ENCODE measurements around the gene HOXA6.

HOXA6 gene

DNA sequence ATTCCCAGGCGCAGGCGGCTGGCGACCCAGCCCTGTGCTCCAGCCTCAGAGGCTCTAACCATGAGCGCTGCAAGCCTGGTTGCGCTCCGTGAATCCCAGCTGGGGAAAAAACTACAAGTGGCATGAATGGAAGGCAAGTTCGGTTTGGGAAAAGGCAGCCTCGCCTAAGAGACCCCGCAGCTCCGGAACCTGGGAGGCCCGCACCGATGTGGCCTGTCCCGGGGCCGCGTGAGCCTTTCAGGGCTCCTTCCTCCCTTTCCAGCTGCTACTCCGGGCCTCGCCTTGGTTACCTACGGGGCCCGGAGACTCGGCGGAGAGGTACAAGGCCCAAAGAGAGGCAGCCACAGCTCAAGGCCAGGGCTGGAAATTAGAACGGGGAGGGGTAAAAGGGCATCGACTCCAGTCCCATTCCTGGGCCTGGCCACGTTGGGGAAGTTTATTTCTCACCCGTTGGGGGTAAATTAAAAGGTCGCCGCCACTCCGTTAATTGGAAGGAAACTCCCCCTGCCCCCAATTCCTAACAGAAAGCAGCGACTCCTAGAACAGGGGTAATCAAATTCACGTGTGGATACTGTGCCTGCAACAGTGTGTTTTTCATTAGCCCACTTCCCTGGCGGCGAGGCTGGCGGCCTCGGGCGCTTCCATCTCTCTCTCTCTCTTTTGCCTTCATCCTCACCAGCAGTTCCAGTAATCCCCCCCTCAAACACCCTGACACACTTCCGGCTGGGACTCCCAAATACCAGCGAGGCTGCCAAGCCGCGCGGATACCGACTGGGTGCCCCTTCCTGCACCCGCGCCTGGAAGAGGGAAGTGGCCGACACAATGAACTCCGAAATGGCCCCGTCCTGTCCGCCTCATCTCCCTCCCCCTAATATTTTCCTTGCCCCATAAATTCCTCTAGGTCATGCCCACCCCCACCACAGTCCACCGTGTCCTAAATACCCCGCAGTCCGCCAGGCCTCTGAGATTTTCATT lies 19.2 kb upstream of the HOXA6 start:
- TF ChIP-seq, protein P1, sequence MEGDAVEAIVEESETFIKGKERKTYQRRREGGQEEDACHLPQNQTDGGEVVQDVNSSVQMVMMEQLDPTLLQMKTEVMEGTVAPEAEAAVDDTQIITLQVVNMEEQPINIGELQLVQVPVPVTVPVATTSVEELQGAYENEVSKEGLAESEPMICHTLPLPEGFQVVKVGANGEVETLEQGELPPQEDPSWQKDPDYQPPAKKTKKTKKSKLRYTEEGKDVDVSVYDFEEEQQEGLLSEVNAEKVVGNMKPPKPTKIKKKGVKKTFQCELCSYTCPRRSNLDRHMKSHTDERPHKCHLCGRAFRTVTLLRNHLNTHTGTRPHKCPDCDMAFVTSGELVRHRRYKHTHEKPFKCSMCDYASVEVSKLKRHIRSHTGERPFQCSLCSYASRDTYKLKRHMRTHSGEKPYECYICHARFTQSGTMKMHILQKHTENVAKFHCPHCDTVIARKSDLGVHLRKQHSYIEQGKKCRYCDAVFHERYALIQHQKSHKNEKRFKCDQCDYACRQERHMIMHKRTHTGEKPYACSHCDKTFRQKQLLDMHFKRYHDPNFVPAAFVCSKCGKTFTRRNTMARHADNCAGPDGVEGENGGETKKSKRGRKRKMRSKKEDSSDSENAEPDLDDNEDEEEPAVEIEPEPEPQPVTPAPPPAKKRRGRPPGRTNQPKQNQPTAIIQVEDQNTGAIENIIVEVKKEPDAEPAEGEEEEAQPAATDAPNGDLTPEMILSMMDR (conservative IDR thresholded peaks at IDR 0.05; ENCODE audit: low read depth, low read length) = no peak
- DNase-seq (ENCODE audit: low read depth) = no peak
- H3K4me3 ChIP-seq (ENCODE audit: low read length) = no peak overlapping the region

DNA sequence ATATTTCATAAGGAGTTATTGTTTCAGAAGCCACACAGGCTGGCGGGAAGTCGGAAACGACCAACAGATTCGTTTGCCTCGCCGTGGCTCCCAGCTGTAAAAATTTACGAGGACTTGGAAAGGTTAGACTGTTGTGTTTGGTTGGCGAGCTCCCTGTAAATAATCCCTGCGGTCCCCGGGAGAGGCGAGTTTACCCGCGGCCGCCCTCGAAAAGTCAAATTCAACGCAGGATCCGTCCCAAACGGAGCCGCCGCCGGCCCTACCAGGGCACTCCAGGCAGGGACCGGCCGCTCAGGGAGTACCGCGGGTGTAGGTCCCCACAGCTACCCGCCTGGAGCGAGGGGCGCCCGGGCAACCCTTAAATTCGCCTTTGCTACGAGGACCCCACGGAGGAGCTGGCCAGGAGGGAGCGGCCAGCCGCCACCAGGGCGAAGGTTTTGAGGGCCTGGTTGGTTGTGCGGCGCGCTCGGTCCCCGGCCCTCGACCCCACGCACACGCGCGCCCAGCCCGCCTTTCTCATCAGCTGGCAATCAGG lies 18.5 kb upstream of the HOXA6 start:
- TF ChIP-seq, protein P1 (conservative IDR thresholded peaks at IDR 0.05; ENCODE audit: low read depth, low read length) = no peak
- DNase-seq (ENCODE audit: low read depth) = no peak
- H3K4me3 ChIP-seq (ENCODE audit: low read length) = no peak overlapping the region

DNA sequence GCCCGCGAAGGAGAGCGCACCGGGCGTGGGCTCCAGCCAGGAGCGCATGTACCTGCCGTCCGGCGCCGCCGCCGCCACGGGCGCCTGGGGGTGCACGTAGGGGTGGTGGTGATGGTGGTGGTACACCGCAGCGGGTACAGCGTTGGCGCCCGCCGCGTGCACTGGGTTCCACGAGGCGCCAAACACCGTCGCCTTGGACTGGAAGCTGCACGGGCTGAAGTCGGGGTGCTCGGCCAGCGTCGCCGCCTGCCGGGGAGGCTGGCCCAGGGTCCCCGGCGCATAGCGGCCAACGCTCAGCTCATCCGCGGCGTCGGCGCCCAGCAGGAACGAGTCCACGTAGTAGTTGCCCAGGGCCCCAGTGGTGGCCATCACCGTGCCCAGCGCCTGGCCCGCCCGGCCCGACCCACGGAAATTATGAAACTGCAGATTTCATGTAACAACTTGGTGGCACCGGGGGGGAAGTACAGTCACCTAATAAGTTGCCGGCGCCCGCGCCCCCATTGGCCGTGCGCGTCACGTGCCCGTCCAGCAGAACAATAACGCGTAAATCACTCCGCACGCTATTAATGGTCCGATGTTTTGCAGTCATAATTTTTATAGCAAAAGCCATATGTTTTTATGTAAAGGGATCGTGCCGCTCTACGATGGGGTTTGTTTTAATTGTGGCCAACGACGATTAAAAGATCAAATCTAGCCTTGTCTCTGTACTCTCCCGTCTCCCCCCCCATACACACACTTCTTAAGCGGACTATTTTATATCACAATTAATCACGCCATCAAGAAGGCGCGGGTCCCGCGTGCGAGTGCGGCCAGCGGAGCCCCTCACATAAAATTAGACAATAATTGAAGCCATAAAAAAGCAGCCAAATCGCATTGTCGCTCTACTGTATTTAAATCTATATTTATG lies 17.8 kb upstream of the HOXA6 start, which contains the start of gene HOXA9:
Gene HOXA9, minus strand, starts transcription at position 449 of the 907 bp plus-strand sequence. Its CDS starts 80 bp downstream, at position 369.
- no peak within 1 kb of the TSS for H3K4me3 ChIP-seq (ENCODE audit: low read length)
- no peak for DNase-seq (ENCODE audit: low read depth)

DNA sequence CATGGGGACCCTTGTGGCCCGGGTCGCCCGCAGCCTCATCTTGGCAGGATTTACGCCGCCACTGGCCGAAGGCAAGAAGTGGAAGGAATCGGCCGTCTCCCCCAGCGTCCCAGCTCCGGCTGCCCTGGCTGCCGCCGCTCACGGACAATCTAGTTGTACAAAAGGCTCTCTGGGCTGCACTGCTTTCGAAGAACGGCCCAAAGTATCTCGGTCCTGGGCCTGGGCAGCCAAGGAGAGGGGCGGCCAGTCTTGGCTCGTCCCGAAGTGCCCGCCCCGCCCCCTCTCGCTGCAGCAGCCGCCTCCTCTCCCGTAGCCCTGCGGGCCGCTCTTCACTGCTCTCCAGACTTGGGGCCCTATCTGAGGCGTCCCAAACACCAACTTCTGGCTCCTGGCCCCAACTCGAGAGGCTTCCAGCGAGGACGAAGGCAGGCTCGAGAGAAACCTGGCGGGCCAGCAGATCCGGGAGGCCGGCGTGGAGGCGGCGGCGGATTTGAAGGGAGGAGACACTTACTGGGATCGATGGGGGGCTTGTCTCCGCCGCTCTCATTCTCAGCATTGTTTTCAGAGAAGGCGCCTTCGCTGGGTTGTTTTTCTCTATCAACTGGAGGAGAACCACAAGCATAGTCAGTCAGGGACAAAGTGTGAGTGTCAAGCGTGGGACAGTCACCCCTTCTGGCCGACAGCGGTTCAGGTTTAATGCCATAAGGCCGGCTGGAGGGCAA lies 17.0 kb upstream of the HOXA6 start:
- DNase-seq (ENCODE audit: low read depth) = no peak
- no peak overlapping the region for H3K4me3 ChIP-seq (ENCODE audit: low read length)
- TF ChIP-seq, protein P1 (conservative IDR thresholded peaks at IDR 0.05; ENCODE audit: low read depth, low read length) = no peak

More for the DNA sequence above, 17.8 kb upstream of the HOXA6 start, which contains the start of gene HOXA9:
- TF ChIP-seq, protein P1 (conservative IDR thresholded peaks at IDR 0.05; ENCODE audit: low read depth, low read length) = no peak

DNA sequence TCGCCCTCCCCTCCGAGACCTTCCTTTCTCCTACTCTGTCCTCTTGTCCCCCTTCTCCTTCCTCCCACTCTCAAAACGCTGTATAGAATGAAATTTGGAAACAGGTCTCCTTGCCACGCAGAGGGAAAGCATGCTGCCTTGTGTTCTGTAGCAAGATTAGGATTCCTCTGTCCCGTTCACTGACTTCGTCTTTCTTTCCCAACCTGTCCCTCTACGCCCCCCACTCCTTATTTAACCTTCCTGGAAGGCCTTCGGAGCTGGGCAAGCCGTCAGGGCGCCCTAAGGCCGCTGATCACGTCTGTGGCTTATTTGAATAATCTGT lies 16.4 kb upstream of the HOXA6 start:
- TF ChIP-seq, protein P1 (conservative IDR thresholded peaks at IDR 0.05; ENCODE audit: low read depth, low read length) = no peak
- no peak overlapping the region for H3K4me3 ChIP-seq (ENCODE audit: low read length)
- no peak for DNase-seq (ENCODE audit: low read depth)

DNA sequence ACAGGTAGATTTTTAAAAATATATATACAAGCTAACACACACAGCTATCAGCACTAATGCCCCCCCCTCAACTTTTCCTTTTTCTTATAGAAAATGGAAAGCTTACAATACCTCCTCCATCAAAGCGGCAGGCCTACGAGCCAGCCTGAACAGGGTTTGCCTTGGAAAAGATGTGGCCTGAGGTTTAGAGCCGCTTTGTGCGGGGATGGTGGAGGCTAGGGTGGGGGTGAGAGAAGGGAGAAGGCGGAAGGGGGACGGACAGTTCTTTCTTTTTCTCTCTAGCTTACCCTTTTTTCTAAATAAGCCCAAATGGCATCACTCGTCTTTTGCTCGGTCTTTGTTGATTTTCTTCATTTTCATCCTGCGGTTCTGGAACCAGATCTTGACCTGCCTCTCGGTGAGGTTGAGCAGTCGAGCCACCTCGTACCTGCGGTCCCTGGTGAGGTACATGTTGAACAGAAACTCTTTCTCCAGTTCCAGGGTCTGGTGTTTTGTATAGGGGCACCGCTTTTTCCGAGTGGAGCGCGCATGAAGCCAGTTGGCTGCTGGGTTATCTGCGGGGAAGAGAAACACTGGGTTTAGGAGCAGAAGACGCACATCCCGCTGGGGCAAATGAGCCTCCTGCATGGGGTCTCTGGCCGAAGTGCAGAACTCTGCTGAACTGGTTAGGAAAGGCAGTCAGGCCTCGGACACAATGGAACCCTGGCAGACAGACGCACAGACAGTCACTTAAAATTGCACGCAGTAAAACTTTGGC lies 15.9 kb upstream of the HOXA6 start:
- H3K4me3 ChIP-seq (ENCODE audit: low read length) = no peak overlapping the region
- DNase-seq (ENCODE audit: low read depth) = no peak
- TF ChIP-seq, protein P1 (conservative IDR thresholded peaks at IDR 0.05; ENCODE audit: low read depth, low read length) = no peak

Measured in retinal pigment epithelial cell (primary cell).